NK-92 (cell line): ENCODE measurements around the gene TMEM143.

ENCODE experiments used
- DNase-seq: peaks from one replicate; lab custom pipeline; 2025; ENCODE audit not compliant: unreplicated experiment; lab: John Stamatoyannopoulos, UW

Gene TMEM143

GRCh38 chr19:48361912-48362311, 1.8 kb downstream of the TMEM143 start:
- no peak for DNase-seq

DNA sequence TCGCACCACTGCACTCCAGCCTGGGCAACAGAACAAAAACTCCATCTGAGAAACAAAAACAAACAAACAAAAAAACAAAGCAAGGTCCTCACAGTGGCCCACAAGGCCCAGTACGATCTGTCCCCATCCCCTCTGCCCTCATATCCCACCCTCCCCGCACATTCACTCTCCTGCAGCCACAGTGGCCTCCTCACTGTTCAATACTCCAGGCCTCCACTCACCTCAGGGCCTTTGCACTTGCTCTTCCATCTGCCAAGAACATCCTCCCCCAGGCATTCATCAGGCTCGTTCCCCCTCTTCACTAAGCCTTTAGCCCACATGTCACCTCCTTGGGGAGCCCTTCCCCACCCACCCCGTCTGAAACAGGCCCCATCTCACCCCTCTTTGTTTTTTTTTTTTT, 4.6 kb downstream of the TMEM143 start:
- DNase-seq = no peak

- DNase-seq = no peak
These were observed 8.3 kb downstream of the TMEM143 start for GRCh38 chr19:48355365-48355954.

GRCh38 chr19:48354332-48354992, 9.3 kb downstream of the TMEM143 start:
- no peak for DNase-seq

GRCh38 chr19:48353677-48354076, 10.1 kb downstream of the TMEM143 start:
- DNase-seq = no peak

GRCh38 chr19:48351341-48351752, 12.4 kb downstream of the TMEM143 start:
- DNase-seq = no peak

DNA sequence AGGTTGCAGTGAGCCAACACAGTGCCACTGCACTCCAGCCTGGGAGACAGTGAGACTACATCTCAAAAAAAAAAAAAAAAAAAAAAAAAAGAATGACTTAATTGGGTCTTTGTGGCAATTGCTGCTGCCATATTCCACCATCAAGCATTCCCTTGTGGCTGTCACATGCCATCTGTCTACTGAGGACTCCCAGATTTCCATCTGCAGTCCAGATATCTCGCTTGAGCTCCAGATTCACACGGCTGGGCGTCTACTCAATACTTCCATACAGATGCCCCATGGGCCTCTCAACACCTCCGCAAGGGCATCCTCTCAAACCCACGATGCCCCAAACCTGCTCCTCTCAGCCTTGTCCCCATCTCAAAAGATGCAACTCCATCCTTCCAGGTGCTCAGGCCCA, 12.9 kb downstream of the TMEM143 start:
- DNase-seq = no peak

DNA sequence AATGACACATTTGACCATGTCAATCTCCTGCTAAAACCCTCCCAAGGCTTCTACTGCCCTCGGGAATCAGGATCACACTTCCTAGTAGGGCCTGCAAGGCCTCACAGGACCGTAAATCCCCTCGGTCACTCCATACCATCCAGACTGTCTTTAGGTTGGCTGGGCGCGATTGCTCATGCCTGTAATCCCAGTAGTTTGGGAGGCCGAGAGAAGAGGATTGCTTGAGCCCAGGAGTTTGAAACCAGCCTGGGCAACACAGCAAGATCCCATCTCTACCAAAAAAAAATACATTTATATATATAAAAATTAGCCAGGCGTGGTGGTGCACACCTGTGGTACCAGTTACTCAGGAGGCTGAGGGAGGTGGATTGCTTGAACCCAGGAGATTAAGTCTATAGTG, 15.0 kb downstream of the TMEM143 start:
- DNase-seq = no peak

- no peak for DNase-seq
These were observed 15.7 kb downstream of the TMEM143 start for GRCh38 chr19:48348045-48348444.

GRCh38 chr19:48346191-48346590, 17.5 kb downstream of the TMEM143 start:
- no peak for DNase-seq

DNA sequence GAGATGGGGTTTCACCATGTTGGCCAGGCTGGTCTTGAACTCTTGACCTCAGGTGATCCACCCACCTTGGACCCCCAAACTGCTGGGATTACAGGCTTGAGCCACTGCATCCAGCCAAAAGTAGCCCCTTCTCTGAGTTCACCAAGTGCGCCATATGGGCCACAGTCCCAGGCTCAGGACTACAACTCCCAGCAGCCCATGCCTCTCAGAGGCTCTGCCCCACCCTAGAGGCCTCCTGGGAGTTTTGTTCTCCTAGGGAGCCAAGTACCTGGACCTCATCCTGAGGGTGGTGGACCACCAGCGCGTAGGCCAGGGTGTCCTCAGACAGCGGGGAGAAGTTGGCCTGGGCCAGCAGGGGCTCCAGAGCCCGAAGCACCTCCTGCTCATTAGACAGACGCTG, 18.8 kb downstream of the TMEM143 start:
- no peak for DNase-seq

GRCh38 chr19:48342841-48343540, 20.7 kb downstream of the TMEM143 start:
- DNase-seq = no peak

DNA sequence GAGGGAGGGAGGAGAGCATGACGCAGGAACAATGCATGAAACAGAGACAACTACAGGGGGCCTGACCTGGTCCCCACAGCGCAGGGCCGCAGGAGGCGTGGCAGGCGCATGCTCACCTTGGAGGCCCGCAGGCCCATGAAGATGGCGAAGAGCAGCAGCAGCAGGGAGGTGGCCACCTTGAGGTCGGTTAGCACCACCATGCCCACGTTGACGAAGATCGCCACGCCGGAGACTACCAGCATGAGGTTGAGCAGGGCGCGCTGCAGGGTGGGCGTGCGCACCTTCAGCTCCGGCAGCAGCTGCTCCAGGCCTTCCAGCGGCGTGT, 21.4 kb downstream of the TMEM143 start:
- DNase-seq = no peak

- no peak for DNase-seq
These were observed 22.0 kb downstream of the TMEM143 start for GRCh38 chr19:48341515-48342413.

DNA sequence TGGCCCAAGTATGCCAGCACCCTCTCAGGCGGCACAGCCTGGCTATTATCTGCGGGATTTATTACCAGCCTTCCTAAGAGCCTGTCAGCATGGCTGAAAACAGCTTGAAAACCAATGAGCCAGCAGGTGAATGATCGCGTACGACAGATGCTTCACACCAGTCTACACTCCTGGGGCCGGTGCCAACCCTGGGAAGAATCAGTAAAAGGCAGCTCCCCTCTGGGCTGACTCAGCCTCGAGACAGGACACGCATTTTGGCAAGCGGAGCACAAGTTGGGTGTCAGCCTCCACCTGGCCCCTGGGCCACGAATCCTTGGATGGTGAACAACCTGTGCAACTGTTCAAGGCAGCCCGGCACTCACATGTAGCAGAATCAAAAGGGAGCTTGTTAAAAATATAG, 22.7 kb downstream of the TMEM143 start:
- DNase-seq = no peak

DNA sequence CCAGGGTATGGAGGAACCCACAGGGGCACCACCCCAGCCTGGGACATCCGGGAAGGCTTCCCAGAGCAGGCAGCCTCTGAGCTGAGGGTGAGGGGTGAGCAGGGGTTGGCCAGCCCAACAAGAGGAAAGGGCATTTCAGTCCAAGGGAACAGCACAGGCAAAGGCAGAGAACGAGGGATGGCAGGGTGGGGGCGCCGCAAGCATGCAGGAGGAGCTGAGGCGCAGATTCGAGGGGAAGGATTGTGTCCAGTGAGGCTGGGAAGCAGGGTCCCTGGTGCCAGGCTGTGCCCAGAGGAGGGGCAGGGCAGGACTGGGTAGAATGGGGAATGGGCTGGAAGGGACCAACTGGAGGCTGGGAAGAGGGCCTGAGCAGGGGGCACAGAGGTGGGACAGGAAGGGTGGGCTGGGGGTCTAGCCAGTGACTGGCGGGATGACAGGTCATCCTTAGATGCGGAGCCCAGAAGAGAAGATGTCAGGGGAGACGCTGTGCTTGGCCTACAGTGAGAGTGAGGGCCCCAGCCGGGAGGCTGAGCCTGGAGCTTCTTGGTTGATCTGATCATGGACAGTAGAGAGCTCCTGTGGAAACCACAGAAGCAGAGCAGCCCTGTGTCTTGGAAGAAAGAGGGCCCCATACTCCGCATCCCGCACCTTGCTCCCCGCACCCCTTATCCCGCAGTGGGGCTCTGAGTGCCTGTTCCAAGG, 24.8 kb downstream of the TMEM143 start:
- DNase-seq = no peak

DNA sequence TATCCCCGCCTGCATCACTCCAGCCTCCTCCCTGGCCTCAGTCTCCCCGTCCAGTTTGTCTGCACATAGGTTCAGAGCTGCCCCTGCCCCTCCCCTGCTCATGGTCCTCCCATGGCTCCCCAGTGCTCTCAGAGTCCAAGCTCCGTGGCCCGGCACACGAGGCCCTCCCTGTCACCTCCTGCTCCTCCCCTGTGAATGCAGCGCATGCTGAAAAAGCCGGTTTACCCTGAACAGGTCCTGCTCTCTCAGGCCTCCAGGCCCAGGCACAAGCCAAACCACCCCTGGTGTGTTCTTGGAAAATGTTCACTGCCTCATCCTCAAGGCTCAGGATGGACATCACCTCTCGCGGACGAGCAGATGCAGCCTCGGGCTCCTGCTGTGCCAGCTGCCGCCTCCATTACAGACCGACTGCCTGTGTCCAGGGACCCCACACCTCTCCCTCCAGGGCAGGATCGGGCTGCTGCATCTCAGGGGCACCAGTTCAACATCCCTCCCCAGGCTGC, 25.4 kb downstream of the TMEM143 start:
- no peak for DNase-seq

- DNase-seq = no peak
These were observed 30.0 kb downstream of the TMEM143 start for GRCh38 chr19:48333467-48334384.

- peak; percentile 90 for DNase-seq
These were observed 30.9 kb downstream of the TMEM143 start for GRCh38 chr19:48332662-48333466.
